ENCODE results near the gene DDX20. TPM values are rescaled to one million over a fixed set of nuclear protein-coding genes. Genes with fewer than 3 reads are reported as not detected.

The DDX20 gene
- total RNA-seq, 2 experiments from 2014 or later, result 21.5 to 21.8 TPM

DNA sequence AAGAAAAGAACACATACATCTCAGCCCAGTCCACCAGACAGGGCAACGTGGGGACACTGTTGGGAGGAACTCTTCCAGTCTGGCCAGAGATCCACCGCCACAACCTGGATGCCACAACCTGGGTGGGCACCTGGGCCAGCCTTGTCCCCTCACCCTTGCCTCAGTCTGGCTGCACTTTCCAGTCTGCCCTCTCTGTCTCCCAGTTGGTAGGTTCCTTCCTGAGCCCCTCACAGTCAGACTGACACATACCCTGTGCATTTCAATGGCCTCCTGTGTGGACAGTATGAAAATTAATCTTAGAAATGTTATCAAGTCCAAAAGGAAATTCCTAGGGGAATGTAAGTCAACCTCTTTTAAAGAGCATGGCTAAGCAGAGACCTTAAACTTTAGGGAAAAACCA is 49.5 kb downstream of the DDX20 start:
- no peaks in the 10 kb centered on the region for H3K36me3 Mint-ChIP-seq
- H3K27ac Mint-ChIP-seq, result no peak overlapping the region
- H3K4me3 Mint-ChIP-seq, result no peak overlapping the region
- H3K27me3 Mint-ChIP-seq, result no peaks in the 10 kb centered on the region
- H3K4me1 Mint-ChIP-seq, result no peaks in the 10 kb centered on the region
- H3K9me3 Mint-ChIP-seq, result no peaks in the 10 kb centered on the region
- DNase-seq, result no peak

DNA sequence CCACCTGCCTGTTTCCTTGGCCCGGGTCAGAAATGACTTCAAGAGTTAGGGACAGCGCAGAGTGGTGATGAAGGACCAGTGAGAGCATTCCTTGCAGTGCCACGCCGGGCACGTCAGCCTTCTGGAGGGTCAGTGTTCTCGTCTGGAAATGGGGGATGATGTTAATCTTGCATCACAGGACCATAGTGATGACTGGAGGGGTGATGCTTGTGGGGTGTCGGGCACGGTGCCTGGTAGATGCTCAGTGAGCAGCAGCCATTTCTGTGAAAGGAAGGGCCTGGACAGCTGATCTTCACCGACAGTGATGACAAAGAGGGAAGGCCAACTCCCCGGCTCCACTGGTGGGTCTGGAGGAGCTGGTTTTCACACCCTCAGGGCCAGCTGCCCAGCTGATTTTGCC is 56.2 kb downstream of the DDX20 start:
- H3K9me3 Mint-ChIP-seq, result no peaks in the 10 kb centered on the region
- no peaks in the 10 kb centered on the region for H3K4me1 Mint-ChIP-seq
- H3K4me3 Mint-ChIP-seq, result no peak overlapping the region
- H3K36me3 Mint-ChIP-seq, result no peaks in the 10 kb centered on the region
- H3K27me3 Mint-ChIP-seq, result no peaks in the 10 kb centered on the region
- no peak for DNase-seq
- no peak overlapping the region for H3K27ac Mint-ChIP-seq

DNA sequence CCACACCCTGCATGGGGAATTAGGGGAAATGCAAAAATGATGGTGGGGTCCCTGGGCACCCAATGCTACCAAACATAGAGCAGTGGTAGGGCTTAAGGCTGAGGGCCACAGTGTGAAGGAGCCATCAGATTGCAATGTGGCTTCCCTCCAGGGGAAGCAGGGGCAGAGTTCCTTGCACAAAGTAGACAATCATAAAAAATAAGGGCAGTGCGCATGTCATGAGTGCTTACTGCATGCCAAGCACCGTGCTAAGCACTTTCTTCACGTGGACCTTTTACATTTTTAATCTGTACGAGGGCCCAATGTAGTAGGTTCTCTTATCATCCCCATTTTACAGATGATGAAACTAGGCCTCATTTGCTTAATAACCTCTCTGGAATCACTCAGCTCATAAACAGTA is 56.6 kb downstream of the DDX20 start:
- no peak for DNase-seq
- Mint-ChIP-seq H3K4me3 (no peak overlapping the region), H3K36me3 (no peaks in the 10 kb centered on the region)

DNA sequence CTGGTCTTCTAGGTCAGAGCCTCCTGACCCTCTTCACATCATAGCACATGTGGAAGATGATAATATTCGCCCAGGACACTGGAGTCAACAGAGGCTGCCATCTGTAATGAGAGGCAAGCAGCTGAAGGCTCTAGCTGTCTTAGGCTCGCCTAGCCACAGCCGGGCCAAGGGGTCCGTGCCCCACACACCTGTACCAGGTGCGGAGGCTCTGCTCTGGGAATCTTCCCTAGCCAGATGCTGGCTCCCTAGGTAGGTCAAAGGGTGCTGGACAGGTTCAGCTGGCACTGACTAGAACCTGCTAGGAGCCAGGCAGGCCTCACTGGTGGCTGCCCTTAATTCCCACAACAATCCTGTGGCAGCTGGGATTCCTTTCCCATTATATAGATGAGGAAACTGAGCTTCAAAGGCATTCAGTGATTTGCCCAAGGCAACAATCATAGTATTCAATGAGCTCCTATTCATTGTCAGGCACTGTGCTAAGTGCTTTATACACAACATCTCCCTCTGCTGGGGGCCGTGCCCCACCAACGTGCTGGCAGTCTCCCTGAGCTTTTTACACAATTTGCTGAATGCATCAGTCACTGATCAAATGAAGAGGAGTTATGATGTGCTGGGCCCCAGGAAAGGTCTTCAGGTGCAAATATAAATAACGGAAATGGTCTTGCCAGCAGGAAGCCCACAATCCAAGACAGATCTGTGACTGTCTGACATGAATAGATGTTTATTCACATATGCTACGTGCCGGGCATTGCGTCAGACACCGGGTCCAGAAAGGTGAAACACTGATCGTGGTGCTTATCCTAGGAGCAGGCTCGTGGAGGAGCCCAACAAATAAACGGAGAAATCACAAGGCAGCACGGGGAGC is 58.0 kb downstream of the DDX20 start:
- Mint-ChIP-seq H3K36me3 (no peaks in the 10 kb centered on the region), H3K27ac (no peak overlapping the region), H3K4me3 (no peak overlapping the region), H3K27me3 (no peaks in the 10 kb centered on the region), H3K4me1 (no peaks in the 10 kb centered on the region), H3K9me3 (no peaks in the 10 kb centered on the region)
- no peak for DNase-seq

More for the DNA sequence above, 56.6 kb downstream of the DDX20 start:
- H3K9me3 Mint-ChIP-seq, result no peaks in the 10 kb centered on the region
- no peak overlapping the region for H3K27ac Mint-ChIP-seq
- H3K27me3 Mint-ChIP-seq, result no peaks in the 10 kb centered on the region
- no peaks in the 10 kb centered on the region for H3K4me1 Mint-ChIP-seq

DNA sequence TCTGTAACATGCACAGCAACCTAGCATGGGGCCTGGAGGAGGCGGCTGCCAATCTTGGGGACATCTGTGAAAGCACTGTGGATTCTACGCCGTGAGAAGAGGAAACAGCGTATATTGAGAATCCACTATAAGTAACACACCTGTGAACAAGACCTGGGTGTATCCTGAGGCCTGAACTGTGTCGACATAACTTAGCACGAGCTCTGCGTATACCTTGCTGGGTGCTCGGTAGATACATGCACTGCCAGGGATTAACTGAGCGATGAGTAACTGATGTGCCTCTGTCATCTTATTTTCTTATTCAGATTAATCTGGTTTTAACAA is 58.6 kb downstream of the DDX20 start:
- Mint-ChIP-seq H3K27ac (no peak overlapping the region), H3K4me1 (no peaks in the 10 kb centered on the region), H3K27me3 (no peaks in the 10 kb centered on the region), H3K36me3 (no peaks in the 10 kb centered on the region), H3K4me3 (no peak overlapping the region), H3K9me3 (no peaks in the 10 kb centered on the region)
- no peak for DNase-seq

DNA sequence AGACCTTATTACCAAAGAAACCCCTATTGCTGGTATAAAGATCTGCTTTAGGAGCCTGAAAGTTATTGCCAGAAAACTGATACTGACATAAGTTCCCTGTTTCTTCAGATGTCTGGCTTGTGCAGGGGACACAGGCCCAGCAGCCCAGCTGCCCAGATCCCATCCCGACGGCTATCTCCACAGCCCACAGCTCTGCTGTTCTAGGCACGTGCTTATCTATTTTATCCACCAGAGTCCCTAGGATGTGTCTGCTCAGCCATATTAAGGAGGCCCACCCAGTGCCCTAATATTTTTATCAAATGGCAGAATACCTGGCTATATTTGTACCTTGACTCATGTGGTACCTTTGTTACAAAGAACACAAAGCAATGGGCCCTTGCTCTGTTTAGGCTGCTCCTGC is 58.9 kb downstream of the DDX20 start:
- no peaks in the 10 kb centered on the region for H3K36me3 Mint-ChIP-seq
- H3K4me3 Mint-ChIP-seq, result no peak overlapping the region
- no peaks in the 10 kb centered on the region for H3K27me3 Mint-ChIP-seq
- H3K27ac Mint-ChIP-seq, result no peak overlapping the region
- no peaks in the 10 kb centered on the region for H3K4me1 Mint-ChIP-seq
- DNase-seq, result no peak
- H3K9me3 Mint-ChIP-seq, result no peaks in the 10 kb centered on the region

Other genes with a start within 250 kb of the DDX20 start
- gene RAP1A, start 136.1 kb upstream of the DDX20 start, total RNA-seq, result 100 to 1,000 TPM; 150 to 154 TPM
- under 1 TPM; 0.56 to 0.84 TPM for gene INKA2, start 16.5 kb upstream of the DDX20 start, total RNA-seq
- gene KCND3, start 233.8 kb downstream of the DDX20 start, total RNA-seq, result not detected

Measured in activated naive CD8-positive, alpha-beta T cell treated with anti-CD3 and anti-CD28 coated beads for 36 hours (primary cell).